Measurements from ENCODE around the gene CEPT1. TPM values are rescaled to one million over a fixed set of nuclear protein-coding genes. Genes with fewer than 3 reads are reported as not detected.

The CEPT1 gene
- total and polyA plus RNA-seq, 9 of the 15 experiments (the other 6 are each of a cell fraction or from before 2014, with no cell fraction given): 24.4 to 72.6 (median 42.4) TPM

DNA sequence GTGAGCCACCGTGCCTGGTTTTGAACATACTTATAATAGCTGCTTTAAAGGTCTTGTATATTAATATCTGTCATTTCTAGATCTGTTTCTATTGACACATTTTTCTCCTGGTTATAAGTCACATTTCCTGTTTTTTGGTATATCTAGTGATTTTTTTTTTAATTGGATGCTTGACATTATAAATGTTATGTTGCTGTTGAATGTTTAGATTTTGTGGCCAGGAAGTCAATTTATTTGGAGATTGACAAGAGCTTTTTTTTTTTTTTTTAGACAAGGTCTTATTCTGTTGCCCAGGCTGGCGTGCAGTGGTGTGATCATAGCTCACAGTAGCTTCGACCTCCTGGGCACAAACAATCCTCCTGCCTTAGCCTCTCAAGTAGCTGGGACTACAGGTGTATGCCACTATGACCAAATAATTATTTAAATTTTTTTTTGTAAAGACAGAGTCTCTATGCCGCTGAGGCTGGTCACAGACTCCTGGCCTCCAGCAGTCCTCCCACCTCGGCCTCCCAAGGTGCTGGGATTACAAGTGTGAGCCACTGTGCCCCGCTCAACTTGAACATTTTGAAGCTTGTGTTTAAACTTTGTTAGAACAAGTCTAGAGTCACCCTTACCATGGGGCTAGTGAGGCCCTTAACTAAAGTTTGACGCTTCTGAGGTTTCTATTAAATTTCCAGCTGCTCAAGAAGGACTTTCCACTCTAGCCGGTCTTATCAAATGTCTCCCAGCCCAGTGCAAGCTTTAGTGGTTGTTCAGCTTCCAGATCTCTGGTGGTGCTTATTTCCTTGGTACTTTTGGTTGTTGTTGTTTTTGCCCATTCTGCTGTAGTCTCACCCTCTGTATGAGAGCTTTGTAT is 78.9 kb downstream of the CEPT1 start (continued):
- TF ChIP-seq, protein P1, sequence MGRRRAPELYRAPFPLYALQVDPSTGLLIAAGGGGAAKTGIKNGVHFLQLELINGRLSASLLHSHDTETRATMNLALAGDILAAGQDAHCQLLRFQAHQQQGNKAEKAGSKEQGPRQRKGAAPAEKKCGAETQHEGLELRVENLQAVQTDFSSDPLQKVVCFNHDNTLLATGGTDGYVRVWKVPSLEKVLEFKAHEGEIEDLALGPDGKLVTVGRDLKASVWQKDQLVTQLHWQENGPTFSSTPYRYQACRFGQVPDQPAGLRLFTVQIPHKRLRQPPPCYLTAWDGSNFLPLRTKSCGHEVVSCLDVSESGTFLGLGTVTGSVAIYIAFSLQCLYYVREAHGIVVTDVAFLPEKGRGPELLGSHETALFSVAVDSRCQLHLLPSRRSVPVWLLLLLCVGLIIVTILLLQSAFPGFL (CRISPR knock-in tag; IDR thresholded peaks at IDR 0.05): no peak
- TF ChIP-seq MYNN (IDR thresholded peaks at IDR 0.05) (no peak), MYNN (CRISPR knock-in tag; IDR thresholded peaks at IDR 0.05) (no peak)

DNA sequence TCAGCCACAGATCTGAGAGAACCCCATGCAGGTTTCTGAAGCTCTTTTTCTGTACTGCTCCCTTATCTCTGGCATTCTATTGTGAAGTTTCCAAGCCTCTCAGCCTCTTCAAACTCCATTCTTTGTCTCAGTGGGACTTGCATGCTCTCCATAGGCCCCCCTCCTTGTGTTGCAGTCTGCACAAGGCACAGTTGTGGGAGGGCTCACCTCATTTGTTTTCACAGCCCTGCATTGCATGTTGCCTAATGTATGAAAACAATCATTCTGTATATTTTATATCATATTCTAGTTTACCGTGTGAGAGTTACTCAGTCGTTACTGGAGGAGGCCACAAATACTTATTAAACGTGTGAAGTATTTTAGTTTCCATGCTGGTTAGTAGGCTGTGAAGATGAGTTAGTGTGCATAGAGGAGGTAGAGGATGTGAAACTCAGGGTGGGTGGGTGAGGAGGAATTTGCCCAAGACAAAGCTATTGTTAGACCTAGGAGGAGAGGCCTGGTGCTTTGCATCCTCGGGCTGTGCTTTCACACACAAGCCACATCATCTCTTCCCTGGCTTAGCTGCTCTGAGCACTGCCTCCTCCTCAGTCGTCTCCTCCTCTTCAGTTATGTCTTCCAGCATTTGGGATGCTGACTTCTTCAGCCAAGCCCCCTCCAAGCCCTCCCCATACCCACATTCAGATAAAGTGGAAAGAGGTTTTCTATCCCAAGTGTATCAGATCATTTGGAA is 79.7 kb downstream of the CEPT1 start:
- CTCF ChIA-PET (ENCODE audit: low intra/inter-chr PET ratio): interaction anchor here (0.6 kb wide), 1 partner anchor 288 kb away, joined by 3 read pairs; no protein-coding TSS in a partner anchor
- 4% methylated on average over 5 of the region's 5 CpGs for WGBS (ENCODE audit: insufficient coverage, low coverage, missing lambda C conversion rate)
- Histone ChIP-seq H2AFZ (ENCODE audit: low read depth, low read length) (no peak overlapping the region), H3K9ac (ENCODE audit: insufficient read depth in 1 of 2, low read depth in 2 of 2, low read length in 2 of 2) (no peak overlapping the region), H3K4me3 (no peak overlapping the region), H3K4me2 (ENCODE audit: insufficient read depth, low read length) (no peak overlapping the region), H4K20me1 (replicated peaks; ENCODE audit: control insufficient read depth, insufficient read depth, low read length) (no peaks in the 10 kb centered on the region; the same call in 1 of the 2 replicates), H3K79me2 (ENCODE audit: control insufficient read depth, insufficient read depth, low read length) (no peaks in the 10 kb centered on the region), H3K36me3 (ENCODE audit: control insufficient read depth, insufficient read depth, low read length) (no peaks in the 10 kb centered on the region), H3K27me3 (ENCODE audit: control insufficient read depth in 2 of 2, insufficient read depth in 2 of 2, low read length in 2 of 2) (peaks cover 0 to 10% of the 10 kb centered on the region in 2 experiments; a peak in 2 of 5 replicates), H3K9me3 (replicated peaks; ENCODE audit: control insufficient read depth, insufficient read depth, low read depth, low read length) (no peaks in the 10 kb centered on the region), H3K4me1 (replicated peaks in 1 of 2; ENCODE audit: control insufficient read depth in 2 of 2, insufficient read depth in 2 of 2, low read length in 2 of 2) (peaks cover 0 to 10% of the 10 kb centered on the region in 2 experiments; a peak in 3 of 5 replicates), H3K9me1 (ENCODE audit: control insufficient read depth, insufficient read depth, low read length) (no peaks in the 10 kb centered on the region), H3K27ac (ENCODE audit: extremely low read depth, low read depth, low read length) (no peak overlapping the region)
- DNase-seq (ENCODE audit: extremely low read depth in 1 of 4, low spot score in 3 of 4) (no peak), FAIRE-seq (no peak), ATAC-seq (no peak)
- intact Hi-C loops (cut with micrococcal nuclease): loop anchor here (5.0 to 10.0 kb wide), 3 partner anchors 128 to 445 kb away; no protein-coding TSS in a partner anchor
- no TSS peak for BruUV-seq (replicated peaks)
- TF ChIP-seq, protein P2, sequence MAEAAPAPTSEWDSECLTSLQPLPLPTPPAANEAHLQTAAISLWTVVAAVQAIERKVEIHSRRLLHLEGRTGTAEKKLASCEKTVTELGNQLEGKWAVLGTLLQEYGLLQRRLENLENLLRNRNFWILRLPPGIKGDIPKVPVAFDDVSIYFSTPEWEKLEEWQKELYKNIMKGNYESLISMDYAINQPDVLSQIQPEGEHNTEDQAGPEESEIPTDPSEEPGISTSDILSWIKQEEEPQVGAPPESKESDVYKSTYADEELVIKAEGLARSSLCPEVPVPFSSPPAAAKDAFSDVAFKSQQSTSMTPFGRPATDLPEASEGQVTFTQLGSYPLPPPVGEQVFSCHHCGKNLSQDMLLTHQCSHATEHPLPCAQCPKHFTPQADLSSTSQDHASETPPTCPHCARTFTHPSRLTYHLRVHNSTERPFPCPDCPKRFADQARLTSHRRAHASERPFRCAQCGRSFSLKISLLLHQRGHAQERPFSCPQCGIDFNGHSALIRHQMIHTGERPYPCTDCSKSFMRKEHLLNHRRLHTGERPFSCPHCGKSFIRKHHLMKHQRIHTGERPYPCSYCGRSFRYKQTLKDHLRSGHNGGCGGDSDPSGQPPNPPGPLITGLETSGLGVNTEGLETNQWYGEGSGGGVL (CRISPR knock-in tag; IDR thresholded peaks at IDR 0.05): no peak
- no peak for TF ChIP-seq CC2D1A (IDR thresholded peaks at IDR 0.05)
- TF ChIP-seq, protein P3, sequence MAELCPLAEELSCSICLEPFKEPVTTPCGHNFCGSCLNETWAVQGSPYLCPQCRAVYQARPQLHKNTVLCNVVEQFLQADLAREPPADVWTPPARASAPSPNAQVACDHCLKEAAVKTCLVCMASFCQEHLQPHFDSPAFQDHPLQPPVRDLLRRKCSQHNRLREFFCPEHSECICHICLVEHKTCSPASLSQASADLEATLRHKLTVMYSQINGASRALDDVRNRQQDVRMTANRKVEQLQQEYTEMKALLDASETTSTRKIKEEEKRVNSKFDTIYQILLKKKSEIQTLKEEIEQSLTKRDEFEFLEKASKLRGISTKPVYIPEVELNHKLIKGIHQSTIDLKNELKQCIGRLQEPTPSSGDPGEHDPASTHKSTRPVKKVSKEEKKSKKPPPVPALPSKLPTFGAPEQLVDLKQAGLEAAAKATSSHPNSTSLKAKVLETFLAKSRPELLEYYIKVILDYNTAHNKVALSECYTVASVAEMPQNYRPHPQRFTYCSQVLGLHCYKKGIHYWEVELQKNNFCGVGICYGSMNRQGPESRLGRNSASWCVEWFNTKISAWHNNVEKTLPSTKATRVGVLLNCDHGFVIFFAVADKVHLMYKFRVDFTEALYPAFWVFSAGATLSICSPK (IDR thresholded peaks at IDR 0.05; ENCODE audit: borderline replicate concordance): no peak
- no peak for TF ChIP-seq ZNF121 (CRISPR knock-in tag; conservative IDR thresholded peaks at IDR 0.05)
- no peak for TF ChIP-seq POLR2AphosphoS5 (IDR thresholded peaks at IDR 0.05; ENCODE audit: control insufficient read depth, insufficient read depth, low read depth, low read length)
- TF ChIP-seq, protein P4, sequence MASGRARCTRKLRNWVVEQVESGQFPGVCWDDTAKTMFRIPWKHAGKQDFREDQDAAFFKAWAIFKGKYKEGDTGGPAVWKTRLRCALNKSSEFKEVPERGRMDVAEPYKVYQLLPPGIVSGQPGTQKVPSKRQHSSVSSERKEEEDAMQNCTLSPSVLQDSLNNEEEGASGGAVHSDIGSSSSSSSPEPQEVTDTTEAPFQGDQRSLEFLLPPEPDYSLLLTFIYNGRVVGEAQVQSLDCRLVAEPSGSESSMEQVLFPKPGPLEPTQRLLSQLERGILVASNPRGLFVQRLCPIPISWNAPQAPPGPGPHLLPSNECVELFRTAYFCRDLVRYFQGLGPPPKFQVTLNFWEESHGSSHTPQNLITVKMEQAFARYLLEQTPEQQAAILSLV (tag; IDR thresholded peaks at IDR 0.05): no peak
- in situ Hi-C loops (cut with MboI): loop anchor here (5.0 to 10.0 kb wide), 2 partner anchors 175 to 548 kb away; no protein-coding TSS in a partner anchor
- POLR2A ChIA-PET: interaction anchor here (0.5 kb wide), 1 partner anchor 35 kb away, joined by 5 read pairs; no protein-coding TSS in a partner anchor

Data from K562 (cell line).